NCI-H146 treated with DMSO at 0.1 percent for 48 hours (cell line): ENCODE measurements around the gene TBL1XR1.
"Not testable (repeated sequence)": the region's sequence is repeated elsewhere in the genome, so short reads cannot be mapped to it uniquely, and the experiment has no call there.

ENCODE experiments used
- DNase-seq: peaks from one replicate; lab custom pipeline; 2025; ENCODE audit not compliant: unreplicated experiment; lab: John Stamatoyannopoulos, UW

Gene TBL1XR1

DNA sequence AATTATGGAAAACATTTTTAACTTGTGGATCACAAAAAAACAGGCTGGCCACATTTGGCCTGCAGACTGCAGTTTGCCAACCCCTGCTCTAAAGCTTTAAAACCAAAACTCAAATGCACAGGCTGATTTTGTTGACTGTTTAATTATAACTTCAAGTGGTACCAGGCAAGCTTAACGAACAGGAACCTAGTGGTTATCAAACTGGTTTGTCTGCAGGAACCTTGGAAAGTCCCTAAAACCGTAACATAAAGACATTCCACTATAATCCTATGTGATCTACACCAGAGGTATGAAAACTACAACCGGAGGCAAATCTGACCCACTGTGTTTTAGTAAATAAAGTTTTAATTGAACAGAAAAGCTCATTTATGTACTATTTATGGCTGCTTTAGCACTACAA, 52.4 kb downstream of the TBL1XR1 start:
- no peak for DNase-seq

DNA sequence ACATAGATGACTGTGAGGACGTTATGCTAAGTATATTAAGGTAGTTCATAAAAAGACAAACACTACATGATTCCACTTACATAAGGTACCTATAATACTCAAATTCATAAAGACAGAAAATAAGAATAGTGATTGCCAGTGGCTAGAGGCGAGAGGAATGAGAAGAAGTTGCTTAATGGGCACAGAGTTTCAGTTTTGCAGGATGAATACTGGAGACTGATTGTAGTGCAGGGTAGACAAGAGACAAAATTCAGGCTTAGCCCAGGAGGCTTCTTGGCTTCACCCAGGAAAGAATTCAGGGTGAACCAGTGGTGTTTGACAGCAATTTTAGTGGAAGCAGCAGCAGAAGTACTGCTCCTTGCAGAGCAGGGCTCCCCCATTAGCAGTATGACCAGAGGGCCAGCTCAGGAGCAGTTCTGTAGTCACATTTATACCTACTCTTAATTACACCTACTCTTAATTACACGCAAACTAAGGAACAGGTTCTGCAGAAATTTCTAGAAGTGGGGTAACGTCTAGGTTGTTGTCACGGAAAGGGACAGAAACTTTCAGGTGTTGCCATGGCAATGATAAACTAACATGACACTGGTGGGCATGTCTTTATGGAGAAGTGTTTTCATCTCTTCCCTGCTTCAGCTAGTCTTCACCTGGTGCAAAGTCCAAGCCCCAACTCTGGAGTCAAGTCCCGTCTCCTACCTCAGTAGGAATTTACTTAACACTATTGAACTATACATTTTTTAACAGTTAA, 55.2 kb downstream of the TBL1XR1 start:
- DNase-seq, result no peak

DNA sequence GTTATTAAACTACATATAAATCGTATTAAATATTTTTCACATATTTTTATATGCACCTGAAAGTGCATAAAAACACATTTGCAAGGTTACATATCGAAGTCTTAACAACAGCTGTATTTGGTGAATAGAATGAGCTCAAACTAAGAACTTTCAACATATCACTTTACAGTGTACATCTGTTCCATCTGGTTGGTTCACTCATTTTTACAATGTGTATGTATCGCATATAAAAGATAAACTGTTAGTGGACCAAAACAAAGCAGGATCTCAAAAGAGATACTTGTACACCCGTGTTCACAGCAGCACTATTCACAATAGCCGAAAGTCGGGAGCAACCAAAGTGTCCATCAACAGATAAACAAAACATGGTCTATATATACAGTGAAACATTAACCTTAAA, 55.8 kb downstream of the TBL1XR1 start:
- no peak for DNase-seq

DNA sequence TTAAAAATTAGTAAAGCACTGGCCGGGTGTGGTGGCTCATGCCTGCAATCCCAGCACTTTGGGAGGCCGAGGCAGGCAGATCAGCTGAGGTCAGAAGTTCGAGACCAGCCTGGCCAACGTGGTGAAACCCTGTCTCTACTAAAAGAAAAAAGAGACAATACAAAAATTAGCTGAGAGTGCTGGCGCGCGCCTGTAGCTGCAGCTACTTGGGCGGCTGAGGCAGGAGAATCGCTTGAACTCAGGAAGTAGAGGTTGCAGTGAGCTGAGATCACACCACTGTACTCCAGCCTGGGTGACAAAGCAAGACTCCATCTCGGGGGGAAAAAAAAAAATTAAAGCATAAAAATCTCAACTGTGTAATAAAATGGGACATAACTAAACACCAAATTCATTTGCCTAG, 58.1 kb downstream of the TBL1XR1 start:
- not testable (repeated sequence) for DNase-seq

DNA sequence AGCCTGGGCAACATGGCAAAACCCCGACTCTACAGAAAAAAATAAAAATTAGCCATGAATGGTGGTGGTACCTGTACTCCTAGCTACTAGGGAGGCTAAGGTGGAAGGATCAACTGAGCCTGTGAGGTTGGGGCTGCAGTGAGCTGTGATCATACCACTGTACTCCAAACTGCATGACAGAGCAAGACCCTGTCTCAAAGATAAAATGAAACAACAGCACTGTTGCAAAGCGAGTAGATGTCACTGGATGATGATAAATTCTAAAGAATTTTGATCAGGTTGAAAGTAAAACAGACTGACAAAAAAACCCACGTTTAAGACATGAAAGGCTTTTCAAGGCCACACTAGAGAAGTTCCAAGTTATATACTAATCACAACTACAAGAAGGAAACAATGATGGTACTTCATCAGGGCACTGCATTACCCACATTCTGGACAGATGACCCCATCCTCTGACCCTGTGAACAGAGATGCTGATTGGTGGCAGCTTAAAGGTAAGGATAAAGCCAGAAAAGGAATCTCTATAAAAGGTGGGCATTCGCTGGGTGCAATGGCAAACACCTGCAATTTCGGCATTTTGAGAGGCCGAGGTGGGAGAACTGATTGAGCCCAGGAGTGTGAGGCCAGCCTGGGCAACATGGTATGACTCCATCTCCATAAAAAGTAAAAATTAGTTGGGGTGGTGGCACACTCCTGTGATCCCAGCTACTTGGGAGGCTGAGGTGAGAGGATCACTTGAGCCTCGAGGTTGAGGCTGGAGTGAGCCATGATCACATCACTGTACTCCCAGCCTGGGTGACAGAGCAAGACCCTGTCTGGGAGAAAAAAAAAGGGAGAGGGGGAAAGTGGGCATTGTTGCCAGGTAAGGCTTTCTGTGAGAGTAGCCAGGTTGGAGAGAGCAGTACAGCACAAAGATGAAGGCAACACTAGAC, 59.2 kb downstream of the TBL1XR1 start:
- DNase-seq, result no peak

DNA sequence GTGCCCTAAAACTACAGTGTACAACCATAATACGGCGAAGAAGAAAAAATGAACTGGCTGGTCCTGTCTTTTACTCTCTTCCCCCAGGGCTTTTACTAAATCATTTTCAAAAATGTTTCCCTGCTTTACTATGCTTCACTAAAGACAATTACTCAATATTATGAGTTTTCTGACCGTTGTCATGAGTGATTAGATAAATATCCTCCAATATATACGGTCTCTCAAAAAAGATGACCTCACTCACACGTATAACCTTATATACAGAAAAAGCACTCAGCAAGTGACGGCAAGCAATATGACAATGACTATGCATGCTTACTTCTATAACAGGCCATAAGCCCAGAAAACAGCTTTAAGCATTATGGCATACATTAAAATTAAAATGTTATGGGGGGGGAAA, 60.5 kb downstream of the TBL1XR1 start:
- DNase-seq, result no peak

DNA sequence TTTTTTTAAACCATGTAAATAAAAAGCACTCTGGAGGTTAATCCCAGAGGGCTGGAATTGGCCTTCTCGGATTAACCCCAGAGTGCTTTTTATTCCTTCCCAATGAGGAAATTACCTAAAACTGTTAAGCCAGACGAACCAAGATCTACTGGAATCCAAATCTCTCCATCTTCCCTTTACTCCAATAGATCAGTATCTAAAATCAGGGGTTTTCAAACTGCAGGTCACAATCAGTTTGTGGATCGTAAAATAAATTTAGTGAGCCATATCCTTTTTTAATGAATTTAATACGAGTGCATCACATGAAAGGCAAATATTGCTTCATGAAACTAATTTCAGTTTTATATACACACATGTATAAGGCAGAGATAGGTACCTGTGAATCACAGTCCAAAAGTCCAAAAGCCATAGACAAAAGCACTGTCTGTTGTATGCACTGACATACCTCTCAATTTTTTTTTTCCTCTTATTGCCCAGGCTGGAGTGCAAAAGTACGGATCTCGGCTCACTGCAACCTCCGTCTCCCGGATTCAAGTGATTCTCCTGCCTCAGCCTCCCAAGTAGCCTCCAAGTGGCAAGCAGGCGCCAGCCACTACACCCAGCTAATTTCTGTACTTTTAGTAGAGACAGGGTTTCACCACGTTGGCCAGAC, 61.3 kb downstream of the TBL1XR1 start:
- no peak for DNase-seq

DNA sequence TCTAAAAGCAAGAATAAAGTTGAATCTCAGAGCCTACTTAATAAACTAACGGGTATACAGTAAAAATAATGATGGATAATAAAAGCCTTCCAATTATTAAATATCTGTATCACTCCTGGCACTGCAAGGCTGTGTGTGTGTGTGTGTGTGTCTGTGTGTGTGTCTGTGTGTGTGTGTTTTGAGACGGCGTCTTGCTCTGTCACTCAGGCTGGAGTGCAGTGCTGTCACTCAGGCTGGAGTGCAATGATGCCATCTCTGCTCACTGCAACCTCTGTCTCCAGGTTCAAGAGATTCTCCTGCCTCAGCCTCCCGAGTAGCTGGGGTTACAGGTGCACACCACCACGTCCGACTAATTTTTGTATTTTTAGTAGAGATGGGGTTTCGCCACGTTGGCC, 62.5 kb downstream of the TBL1XR1 start:
- no peak for DNase-seq

DNA sequence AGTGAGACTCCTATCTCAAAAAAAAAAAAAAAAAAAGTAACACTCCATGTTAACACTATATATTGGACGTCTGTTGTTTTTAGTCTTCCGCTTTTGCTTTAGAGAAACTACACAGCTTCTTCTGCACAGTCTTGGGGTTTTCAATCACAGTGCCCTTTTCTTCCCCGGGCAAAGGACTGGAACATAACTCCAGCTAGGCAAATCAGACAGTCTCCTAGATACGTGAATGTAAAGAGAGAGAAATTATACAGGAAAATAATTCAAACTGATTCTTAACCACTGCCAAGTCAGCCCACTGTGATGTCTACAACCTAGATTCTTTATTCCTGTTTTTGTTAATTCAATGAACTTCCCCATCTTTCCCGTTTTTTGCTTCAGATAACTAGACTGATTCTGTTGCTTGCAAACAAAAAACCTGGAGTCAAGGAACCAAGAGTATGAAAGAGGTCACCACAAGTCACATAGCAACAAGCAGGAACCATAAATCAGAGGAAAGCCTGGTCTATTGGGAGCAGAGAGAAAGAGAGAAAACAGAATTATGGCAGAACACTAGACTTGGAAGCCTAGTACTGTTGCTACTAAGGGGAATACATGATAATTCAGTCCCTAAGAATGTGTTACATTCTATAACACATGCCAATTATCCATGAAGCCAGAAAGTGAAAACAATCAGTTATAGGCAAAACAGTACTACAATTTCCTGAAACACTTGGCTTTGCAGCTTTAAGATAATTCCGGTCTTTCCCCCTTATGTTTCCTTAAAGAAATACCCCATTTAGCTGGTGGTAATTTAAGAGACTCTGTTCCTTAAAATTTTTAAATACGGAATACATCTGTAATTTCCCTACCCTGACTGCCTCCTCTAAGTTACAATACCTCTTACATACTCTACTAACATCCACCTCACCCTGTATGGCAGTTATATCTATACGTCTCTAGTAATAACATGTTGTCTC, 63.1 kb downstream of the TBL1XR1 start:
- no peak for DNase-seq

DNA sequence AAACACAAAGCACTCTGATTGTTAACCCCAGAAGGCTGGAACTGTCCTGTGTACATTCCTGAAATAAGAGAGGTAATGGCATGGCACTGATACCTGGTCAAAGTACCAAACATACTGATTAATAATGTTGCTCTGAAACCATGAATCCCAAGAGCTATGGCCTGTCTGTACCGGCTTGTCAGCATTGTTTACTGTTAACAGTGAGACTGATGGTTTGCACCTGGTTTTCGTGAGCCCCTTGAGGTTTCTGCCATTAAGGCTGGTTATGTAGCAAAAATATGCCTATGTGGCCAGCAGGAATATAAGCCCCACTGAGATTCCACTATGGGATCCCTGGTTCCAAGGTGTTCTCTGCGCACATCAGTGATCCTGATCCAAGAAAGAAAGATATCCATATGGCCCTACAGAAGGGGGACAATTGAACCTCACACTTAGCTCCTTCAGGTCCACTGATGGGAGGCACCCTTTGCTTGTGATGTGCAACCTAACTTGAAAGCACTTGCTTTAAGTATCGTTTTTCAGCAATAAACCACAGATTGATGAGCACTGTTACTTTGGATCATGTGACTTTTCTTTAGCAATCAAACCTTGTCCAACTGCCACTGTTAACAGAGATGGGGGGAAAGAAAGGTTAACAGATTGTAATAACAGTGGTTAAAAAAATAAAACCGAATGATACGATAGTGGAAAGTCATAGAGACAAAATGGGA, 65.2 kb downstream of the TBL1XR1 start:
- no peak for DNase-seq

DNA sequence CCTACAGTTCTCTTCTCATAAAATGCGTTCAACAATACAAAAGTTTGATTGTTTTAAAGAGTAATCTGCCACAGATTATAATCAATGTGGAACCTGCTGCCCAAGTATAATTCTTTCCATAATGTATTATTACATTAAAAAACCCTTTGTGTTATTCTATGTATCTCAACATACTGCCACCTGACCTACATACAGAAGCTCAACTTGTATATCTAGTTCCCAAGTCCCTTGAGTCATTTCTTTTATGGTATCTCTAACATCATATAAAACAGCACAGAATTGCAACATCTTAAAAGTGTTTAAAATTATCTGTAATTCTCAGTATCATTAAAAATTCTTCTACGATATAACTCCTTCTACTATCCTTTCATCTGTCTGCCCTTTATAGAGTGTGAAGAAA, 70.3 kb downstream of the TBL1XR1 start:
- no peak for DNase-seq

DNA sequence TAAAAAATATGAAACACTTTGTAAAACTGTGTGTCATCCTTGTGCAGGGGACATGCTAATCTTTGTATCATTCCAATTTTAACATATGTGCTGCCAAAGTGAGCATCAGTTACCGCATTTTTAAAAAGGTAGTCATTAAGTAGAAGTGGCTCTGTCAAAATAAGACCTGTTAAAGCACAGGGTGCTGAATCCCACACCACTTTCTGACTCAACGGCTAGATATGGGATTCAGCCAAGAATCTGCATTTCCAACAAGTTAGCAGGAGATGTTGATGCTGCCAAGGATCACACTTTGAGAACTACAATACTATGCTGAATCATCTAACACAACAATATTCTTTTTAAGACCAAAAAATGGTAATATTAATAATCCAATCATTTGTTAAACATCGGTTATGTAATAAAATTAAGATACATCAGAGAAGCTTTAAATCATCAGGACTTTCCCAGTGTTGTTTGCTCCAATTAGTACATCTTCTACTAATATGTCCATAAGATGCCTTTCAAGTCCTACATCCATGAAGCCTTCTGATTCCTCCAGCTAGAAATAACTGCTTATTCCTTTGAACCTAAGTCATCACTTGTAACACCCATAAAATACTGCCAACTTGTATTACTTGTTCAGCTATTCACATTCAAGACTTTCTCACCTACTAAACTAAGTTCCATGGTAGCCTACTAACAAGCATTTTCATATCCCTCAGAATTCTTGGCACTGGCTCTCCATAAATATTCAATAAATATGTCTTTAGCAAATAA, 71.1 kb downstream of the TBL1XR1 start:
- DNase-seq, result no peak

DNA sequence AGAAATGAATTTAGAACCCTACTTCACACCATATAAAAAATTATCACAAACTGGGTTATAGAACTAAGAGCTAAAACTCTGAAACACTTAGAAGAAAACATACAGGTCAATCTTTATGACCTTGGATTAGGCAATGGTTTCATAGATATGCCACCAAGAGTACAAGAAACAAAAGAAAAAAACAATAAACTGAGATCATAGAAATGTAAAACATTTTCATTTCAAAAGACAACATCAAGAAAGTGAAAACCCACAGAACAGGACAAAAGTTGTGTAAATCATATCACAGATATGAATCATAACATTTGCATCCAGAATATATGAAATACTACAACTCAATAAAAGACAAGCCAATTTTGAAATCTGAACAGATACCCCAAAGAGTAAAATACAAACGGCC, 72.4 kb downstream of the TBL1XR1 start:
- DNase-seq, result no peak

DNA sequence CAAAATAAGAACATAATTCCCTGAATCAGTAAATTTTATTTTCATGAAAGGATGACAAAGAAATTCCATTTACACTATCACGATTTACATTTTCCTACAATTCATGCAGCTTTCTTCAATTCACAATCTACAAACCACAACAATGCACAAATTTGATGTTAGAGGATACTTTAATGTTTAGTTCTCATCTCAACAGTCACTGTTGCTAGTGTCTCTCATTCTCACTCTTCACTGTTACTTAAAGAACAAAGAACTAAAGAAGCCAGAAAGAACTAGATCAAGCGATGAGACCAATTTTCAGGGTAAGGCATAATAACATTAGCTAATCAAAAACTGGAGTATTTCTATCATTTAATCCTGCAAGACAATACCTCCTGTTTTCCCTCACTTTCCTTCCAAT, 73.5 kb downstream of the TBL1XR1 start:
- DNase-seq, result no peak

DNA sequence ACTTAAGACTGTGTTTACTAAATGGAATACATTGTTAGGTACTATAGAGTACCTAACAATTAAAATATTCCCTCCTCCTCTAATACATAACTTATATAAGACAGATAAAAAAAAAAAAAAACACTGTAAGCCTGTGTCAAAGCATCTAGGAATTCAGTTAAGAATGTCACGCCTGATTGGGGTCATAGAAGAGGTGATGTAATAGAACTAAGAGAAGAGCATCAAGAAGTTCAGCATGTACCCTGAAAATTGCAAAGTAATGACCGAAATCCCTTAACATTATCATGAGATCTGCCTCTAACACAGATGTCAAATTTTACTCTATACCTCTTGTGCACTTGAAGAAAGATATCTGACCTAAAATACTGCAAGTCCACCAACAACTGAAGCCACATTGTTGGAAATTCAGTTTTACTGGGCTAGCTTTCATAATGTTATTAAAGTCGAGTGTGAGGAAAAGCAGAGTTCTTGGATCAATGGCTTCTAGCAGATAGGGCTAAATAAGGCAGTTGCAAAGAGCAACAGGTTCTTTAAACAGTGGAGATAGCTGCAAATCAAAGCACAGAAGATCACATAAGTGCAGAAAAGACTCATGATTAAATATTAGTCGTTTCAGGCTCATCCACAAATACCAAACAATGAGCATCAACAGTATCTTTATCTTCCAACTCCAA, 75.0 kb downstream of the TBL1XR1 start:
- no peak for DNase-seq

DNA sequence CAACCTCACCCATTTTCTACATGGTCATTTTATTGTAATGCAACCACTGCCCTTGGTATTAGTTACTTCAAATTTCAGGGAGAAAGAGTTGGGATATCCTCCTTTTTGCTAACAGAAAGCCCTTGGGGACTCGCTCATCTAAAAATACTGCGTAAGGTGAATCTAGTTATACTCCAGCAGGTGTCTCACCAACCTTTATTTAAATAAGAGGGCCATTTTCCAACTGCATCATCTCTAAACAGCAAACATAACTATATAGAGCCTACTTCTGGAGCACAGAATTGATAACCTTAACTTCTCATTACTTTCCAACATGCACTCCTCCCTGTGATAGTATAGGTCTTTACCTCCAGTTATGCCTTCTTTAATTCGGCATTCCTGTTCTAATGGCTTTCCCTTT, 77.5 kb downstream of the TBL1XR1 start:
- no peak for DNase-seq

DNA sequence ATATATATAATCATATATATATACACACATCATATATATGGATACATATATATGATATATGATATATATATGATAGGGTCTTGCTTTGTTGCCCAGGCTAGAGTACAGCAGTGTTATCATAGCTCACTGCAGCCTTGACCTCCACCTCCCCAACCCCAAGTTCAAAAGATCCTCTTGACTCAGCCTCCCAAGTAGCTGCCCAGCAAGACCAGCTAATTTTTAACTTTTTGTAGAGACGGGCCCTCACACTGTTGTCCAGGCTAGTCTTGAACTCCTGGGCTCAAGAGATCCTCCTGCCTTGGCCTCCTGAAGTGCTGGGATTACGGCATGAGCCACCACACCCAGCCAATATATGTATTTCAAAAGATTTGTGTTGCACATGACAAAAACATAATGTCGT, 83.0 kb downstream of the TBL1XR1 start:
- DNase-seq, result no peak

DNA sequence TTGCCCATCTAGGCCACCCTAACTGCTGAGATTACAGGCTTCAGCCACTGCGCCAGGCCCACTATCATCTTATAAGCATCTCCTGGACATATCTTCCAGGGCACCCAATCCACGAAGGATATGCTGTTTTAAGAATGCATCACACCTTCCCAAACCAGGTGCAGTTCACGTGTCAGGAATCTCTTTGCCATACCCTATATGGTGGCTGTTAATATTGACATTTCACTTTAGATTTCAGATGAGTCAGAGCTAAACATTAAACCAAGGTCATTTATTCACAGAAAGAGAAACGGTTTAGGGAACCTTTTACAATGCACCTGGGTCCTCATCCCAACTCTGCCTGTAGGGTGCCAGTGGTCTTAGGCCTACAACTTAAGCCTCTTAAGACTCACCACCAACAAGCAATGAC, 85.7 kb downstream of the TBL1XR1 start:
- DNase-seq, result no peak

DNA sequence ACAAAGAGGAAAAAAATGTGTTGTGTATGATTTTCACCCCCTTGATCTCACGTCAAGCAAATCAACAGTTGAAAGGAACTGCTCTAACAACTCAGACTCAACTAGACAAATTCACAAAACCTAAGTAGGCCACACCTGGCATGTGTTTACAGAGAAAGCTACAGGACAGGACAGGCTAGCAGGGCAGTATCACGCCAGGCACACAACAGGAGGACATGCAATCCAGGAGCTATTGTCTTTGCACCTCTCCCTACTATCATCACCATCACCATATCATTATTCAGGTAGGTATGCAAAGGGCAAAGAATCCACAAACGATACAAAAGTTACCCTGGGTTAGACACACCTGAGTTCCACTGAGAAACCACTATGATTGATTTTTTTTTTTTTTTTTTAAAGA, 86.4 kb downstream of the TBL1XR1 start:
- no peak for DNase-seq
